Smooth muscle cell (in vitro differentiated cells): ENCODE results near the gene TBC1D19. TPM values are rescaled to one million over a fixed set of nuclear protein-coding genes. Genes with fewer than 3 reads are reported as not detected.

Experiments
- DNase-seq: peaks from one replicate; lab custom pipeline; 2025; ENCODE audit not compliant: unreplicated experiment; lab: John Stamatoyannopoulos, UW
- H2AFZ ChIP-seq: fragments of 200-600 bp; sonication (generic); 2 replicates; pipeline ENCODE4 v1.6.0; 2016; ENCODE audit warnings: antibody characterized with exemption, low read depth, mild to moderate bottlenecking
- H3F3A ChIP-seq: fragments of 200-600 bp; sonication (generic); 2 replicates; pipeline ENCODE4 v1.6.0; 2017; ENCODE audit warnings: antibody characterized with exemption, low read depth
- H3K27ac ChIP-seq: fragments of 200-600 bp; sonication (generic); 2 replicates; pipeline ENCODE4 v1.5.1; 2016; ENCODE audit warnings: low read depth, mild to moderate bottlenecking
- H3K27me3 ChIP-seq: fragments of 200-600 bp; sonication (generic); 2 replicates; pipeline ENCODE4 v1.6.1; 2016; ENCODE audit warnings: low read depth, mild to moderate bottlenecking
- H3K36me3 ChIP-seq: fragments of 200-600 bp; sonication (generic); 2 replicates; pipeline ENCODE4 v1.5.1; 2016; ENCODE audit warnings: low read depth
- H3K4me1 ChIP-seq: fragments of 200-600 bp; sonication (generic); 2 replicates; pipeline ENCODE4 v1.5.1; 2016; ENCODE audit warnings: low read depth
- H3K4me2 ChIP-seq: fragments of 200-600 bp; sonication (generic); 2 replicates; pipeline ENCODE4 v1.6.0; 2016; ENCODE audit warnings: mild to moderate bottlenecking
- H3K4me3 ChIP-seq: fragments of 200-600 bp; sonication (generic); 2 replicates; pipeline ENCODE4 v1.5.1; 2016; ENCODE audit warnings: mild to moderate bottlenecking
- H3K79me2 ChIP-seq: fragments of 200-600 bp; sonication (generic); 2 replicates; pipeline ENCODE4 v1.6.0; 2016; ENCODE audit warnings: low read depth, mild to moderate bottlenecking
- H3K9ac ChIP-seq: fragments of 200-600 bp; sonication (generic); 2 replicates; pipeline ENCODE4 v1.6.0; 2016; ENCODE audit warnings: low read depth
- H3K9me3 ChIP-seq: fragments of 200-600 bp; sonication (generic); replicated peaks from 2 replicates; pipeline ENCODE4 v1.5.1; 2016; ENCODE audit warnings: low read depth
- H4K20me1 ChIP-seq: fragments of 200-600 bp; sonication (generic); 2 replicates; pipeline ENCODE4 v1.6.0; 2016; ENCODE audit warnings: low read depth
- WGBS: methylation state at CpG from one replicate; pipeline ENCODE4 v1.1.7; 2016; ENCODE audit warnings: low lambda C conversion rate; 5-methylcytosine and 5-hydroxymethylcytosine counted together
- polyA plus RNA-seq: library from polyadenylated mRNA; unstranded; fragments of >200 nt; fragmentation: Nextera tagmentation; extraction: Ambion mirVana; gene quantifications from 2 replicates; pipeline ENCODE4 v1.2.1, GENCODE V29; 2016
- total RNA-seq: library from RNA; depleted of rRNA; stranded (reverse); fragments of >200 nt; gene quantifications from 2 replicates; pipeline ENCODE4 v1.2.3, GENCODE V29; 2014
- TF ChIP-seq, protein P1 (sequence below): fragments of 200-600 bp; sonication (generic); IDR thresholded peaks from 2 replicates; pipeline ENCODE4 v1.5.1; 2017; ENCODE audit warnings: borderline replicate concordance, mild to moderate bottlenecking, antibody characterized with exemption; ENCODE audit not compliant: insufficient read depth, poor library complexity, severe bottlenecking

Gene TBC1D19
- total and polyA plus RNA-seq, 2 experiments from 2014 or later = 19.2 to 33.8 TPM

DNA sequence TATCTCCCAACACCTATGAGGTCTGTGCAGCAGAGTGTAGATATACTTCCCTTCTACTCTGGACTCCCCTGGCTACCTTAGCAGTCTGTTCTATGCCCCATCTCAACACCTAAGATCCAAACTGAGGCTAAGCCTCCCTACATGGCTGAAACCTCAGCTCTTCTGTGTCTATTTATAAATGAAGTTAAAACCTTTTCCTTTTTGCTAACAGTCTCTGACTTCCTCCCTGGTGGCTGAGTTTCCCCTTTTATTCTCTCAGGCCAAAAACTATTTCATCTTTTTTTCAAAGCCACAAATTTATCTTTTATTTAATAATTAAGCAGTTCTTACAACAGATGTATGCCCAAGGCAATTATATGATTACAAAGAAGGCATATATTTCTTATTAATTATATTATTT, 164.9 kb downstream of the TBC1D19 start:
- Histone ChIP-seq H3K4me2 (no peak overlapping the region), H2AFZ (no peak overlapping the region), H3K27me3 (no peaks in the 10 kb centered on the region), H3K27ac (no peak overlapping the region), H3K36me3 (peaks cover 17% of the 10 kb centered on the region), H3K79me2 (no peaks in the 10 kb centered on the region), H3K9ac (no peak overlapping the region), H3K4me3 (no peak overlapping the region), H3F3A (no peaks in the 10 kb centered on the region), H3K4me1 (no peaks in the 10 kb centered on the region), H3K9me3 (no peaks in the 10 kb centered on the region), H4K20me1 (peaks cover 3% of the 10 kb centered on the region)
- DNase-seq = no peak
- TF ChIP-seq, protein P1, sequence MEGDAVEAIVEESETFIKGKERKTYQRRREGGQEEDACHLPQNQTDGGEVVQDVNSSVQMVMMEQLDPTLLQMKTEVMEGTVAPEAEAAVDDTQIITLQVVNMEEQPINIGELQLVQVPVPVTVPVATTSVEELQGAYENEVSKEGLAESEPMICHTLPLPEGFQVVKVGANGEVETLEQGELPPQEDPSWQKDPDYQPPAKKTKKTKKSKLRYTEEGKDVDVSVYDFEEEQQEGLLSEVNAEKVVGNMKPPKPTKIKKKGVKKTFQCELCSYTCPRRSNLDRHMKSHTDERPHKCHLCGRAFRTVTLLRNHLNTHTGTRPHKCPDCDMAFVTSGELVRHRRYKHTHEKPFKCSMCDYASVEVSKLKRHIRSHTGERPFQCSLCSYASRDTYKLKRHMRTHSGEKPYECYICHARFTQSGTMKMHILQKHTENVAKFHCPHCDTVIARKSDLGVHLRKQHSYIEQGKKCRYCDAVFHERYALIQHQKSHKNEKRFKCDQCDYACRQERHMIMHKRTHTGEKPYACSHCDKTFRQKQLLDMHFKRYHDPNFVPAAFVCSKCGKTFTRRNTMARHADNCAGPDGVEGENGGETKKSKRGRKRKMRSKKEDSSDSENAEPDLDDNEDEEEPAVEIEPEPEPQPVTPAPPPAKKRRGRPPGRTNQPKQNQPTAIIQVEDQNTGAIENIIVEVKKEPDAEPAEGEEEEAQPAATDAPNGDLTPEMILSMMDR = no peak

DNA sequence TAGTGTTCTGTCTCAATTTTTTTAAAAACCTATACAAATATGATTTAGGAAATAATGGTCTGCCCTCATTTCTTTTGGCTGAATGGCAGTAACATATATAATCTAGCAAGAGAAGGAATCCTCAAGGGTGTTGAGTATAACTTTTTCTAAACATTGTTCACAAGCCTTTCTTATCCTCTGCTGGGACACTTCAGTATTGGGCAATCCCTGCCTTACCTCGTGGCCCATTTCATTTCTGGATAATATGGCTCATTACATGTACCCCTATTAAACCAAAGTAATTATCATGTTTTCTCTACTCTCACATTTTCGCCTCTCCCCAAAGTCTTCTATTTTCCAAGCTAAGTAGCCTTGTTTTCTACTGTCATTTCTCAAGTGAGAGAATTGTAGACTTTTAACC, 166.0 kb downstream of the TBC1D19 start:
- whole genome bisulfite sequencing = 96% methylated on average over 2 of the region's 2 CpGs
- TF ChIP-seq, protein P1 = no peak
- Histone ChIP-seq H3K36me3 (peaks cover 17% of the 10 kb centered on the region), H3F3A (no peaks in the 10 kb centered on the region), H3K27ac (no peak overlapping the region), H3K4me3 (no peak overlapping the region), H3K9ac (no peak overlapping the region), H3K4me2 (no peak overlapping the region), H3K4me1 (no peaks in the 10 kb centered on the region), H3K9me3 (no peaks in the 10 kb centered on the region), H3K79me2 (no peaks in the 10 kb centered on the region), H3K27me3 (no peaks in the 10 kb centered on the region), H2AFZ (no peak overlapping the region), H4K20me1 (peaks cover 3% of the 10 kb centered on the region)
- DNase-seq = no peak

DNA sequence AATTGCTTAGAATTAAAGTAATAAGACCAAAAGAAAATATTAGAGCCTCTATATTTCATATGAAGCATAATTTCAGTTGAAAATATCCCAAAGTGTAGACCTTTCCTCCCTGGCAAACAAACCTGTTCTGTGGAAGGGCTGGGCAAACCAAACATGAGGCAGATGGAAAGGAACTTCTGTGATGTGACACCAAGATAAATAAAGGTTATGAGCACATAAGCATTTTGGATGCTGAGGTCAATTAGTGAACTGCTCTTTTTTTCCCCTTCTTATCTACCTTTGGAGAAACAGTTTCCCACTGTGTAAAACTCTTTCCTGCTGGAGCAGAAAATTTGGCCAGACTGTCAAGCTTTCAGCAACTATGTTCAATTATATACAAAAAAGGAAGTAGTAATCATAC, 167.1 kb downstream of the TBC1D19 start:
- Histone ChIP-seq H3K9ac (no peak overlapping the region), H4K20me1 (peaks cover 3% of the 10 kb centered on the region), H2AFZ (no peak overlapping the region), H3F3A (no peaks in the 10 kb centered on the region), H3K27ac (no peak overlapping the region), H3K36me3 (peaks cover 17% of the 10 kb centered on the region), H3K4me3 (no peak overlapping the region), H3K27me3 (no peaks in the 10 kb centered on the region), H3K9me3 (no peaks in the 10 kb centered on the region), H3K4me1 (no peaks in the 10 kb centered on the region), H3K4me2 (no peak overlapping the region), H3K79me2 (no peaks in the 10 kb centered on the region)
- TF ChIP-seq, protein P1 = no peak
- no peak for DNase-seq

DNA sequence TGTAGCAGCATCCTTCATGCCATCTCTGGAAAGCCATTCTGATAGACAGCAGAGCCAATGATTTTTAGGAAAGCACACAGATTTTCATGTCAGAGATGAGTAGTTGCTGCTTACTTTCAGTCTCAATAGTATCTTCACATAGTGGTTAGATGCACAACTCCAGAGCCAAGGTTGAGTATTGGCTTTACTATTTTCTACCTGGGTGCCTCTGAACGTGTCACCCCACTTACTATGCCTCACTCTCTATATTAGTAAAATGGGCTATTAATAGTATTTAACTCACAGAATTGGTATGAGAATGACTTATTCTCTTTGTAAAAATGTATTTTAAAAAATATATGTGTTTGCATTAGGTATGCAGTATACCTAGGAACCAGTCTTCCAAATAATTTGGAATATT, 168.0 kb downstream of the TBC1D19 start:
- WGBS = 97% methylated on average over 1 of the region's 1 CpG
- no peaks in the 10 kb centered on the region for H3K4me1 ChIP-seq
- no peaks in the 10 kb centered on the region for H3K79me2 ChIP-seq
- H3F3A ChIP-seq = no peaks in the 10 kb centered on the region
- H3K36me3 ChIP-seq = peaks cover 17% of the 10 kb centered on the region
- H3K4me3 ChIP-seq = no peak overlapping the region
- DNase-seq = no peak
- H3K27me3 ChIP-seq = no peaks in the 10 kb centered on the region
- TF ChIP-seq, protein P1 = no peak
- no peaks in the 10 kb centered on the region for H3K9me3 ChIP-seq
- H3K27ac ChIP-seq = no peak overlapping the region
- H2AFZ ChIP-seq = no peak overlapping the region
- H4K20me1 ChIP-seq = peaks cover 3% of the 10 kb centered on the region
- no peak overlapping the region for H3K9ac ChIP-seq
- H3K4me2 ChIP-seq = no peak overlapping the region
